Activated CD8-positive, alpha-beta T cell treated with anti-CD3 and anti-CD28 coated beads for 36 hours (primary cell): ENCODE data around the gene EML5. TPM values are rescaled to one million over a fixed set of nuclear protein-coding genes. Genes with fewer than 3 reads are reported as not detected.

Experiments used
- ATAC-seq: fragments of 200-7000 bp; cut with Tn5 transposase; one replicate; pipeline ENCODE4 v1.10.0; 2021; ENCODE audit warnings: mild to moderate bottlenecking, moderate library complexity
- CTCF ChIA-PET: fragments of 350-600 bp; sonication (Branson Sonifier 250); formaldehyde crosslinking; loops from one replicate; lab custom pipeline; 2021; ENCODE audit warnings: antibody characterized with exemption; lab: Charles Lee
- POLR2A ChIA-PET: fragments of 350-600 bp; sonication (Branson Sonifier 250); formaldehyde crosslinking; loops from one replicate; lab custom pipeline; 2021; ENCODE audit warnings: antibody characterized with exemption; lab: Charles Lee
- DNase-seq: peaks from one replicate; pipeline ENCODE4 v3.0.0-alpha.2; 2020
- H3K27ac Mint-ChIP-seq: one replicate; pipeline ENCODE4 v1.8.0; 2021; ENCODE audit warnings: mild to moderate bottlenecking, mixed read lengths
- H3K27me3 Mint-ChIP-seq: one replicate; pipeline ENCODE4 v1.8.0; 2021; ENCODE audit warnings: mixed read lengths
- H3K36me3 Mint-ChIP-seq: one replicate; pipeline ENCODE4 v1.8.0; 2021; ENCODE audit warnings: low read depth, mixed read lengths
- H3K4me1 Mint-ChIP-seq: one replicate; pipeline ENCODE4 v1.8.0; 2021; ENCODE audit warnings: low read depth, mixed read lengths
- H3K4me3 Mint-ChIP-seq: one replicate; pipeline ENCODE4 v1.8.0; 2021; ENCODE audit warnings: mild to moderate bottlenecking, moderate library complexity, mixed read lengths
- H3K9me3 Mint-ChIP-seq: one replicate; pipeline ENCODE4 v1.8.0; 2021; ENCODE audit warnings: mixed read lengths
- intact Hi-C: fragments of 100-400 bp; cut with micrococcal nuclease; formaldehyde crosslinking; loops from one replicate; pipeline ENCODE4 v1.10.0; 2022
- total RNA-seq, 2 experiments: library from RNA; stranded (reverse); gene quantifications; one replicate each; pipeline ENCODE4 v1.2.3, GENCODE V29; 2021
- TF ChIP-seq, protein P1 (sequence below): fragments of 200-600 bp; IDR thresholded peaks from one replicate; pipeline ENCODE4 v1.8.0; 2022; ENCODE audit warnings: antibody characterized with exemption, mild to moderate bottlenecking

EML5 gene
- total RNA-seq, 2 experiments from 2014 or later: 2.7 to 3.8 TPM

DNA sequence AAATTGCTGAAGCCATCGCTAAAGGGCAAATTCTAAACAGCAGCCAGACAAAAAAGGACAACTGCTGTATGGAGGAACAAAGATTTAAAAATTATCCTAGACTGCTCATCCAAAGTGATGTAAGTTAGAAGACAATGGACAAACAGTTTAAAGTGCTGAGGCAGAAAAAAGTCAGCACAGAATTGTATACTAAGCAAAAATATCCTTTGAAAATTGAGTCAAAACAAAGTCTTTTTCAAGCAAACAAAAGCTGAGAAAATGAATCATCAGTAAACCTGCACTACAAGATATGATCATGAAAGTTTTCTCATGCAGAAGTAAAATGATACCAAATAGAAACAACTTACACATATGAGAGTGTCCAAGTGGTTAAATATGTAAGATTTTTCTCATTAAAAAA is 43.6 kb downstream of the EML5 start:
- TF ChIP-seq, protein P1, sequence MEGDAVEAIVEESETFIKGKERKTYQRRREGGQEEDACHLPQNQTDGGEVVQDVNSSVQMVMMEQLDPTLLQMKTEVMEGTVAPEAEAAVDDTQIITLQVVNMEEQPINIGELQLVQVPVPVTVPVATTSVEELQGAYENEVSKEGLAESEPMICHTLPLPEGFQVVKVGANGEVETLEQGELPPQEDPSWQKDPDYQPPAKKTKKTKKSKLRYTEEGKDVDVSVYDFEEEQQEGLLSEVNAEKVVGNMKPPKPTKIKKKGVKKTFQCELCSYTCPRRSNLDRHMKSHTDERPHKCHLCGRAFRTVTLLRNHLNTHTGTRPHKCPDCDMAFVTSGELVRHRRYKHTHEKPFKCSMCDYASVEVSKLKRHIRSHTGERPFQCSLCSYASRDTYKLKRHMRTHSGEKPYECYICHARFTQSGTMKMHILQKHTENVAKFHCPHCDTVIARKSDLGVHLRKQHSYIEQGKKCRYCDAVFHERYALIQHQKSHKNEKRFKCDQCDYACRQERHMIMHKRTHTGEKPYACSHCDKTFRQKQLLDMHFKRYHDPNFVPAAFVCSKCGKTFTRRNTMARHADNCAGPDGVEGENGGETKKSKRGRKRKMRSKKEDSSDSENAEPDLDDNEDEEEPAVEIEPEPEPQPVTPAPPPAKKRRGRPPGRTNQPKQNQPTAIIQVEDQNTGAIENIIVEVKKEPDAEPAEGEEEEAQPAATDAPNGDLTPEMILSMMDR: no peak
- ChIA-PET CTCF (interaction anchor here (1.0 to 1.3 kb wide), 2 partner anchors 9 to 104 kb away, joined by 3 read pairs; no protein-coding TSS in a partner anchor), POLR2A (no interaction called here)
- H3K9me3 Mint-ChIP-seq: no peaks in the 10 kb centered on the region
- no peak overlapping the region for H3K4me3 Mint-ChIP-seq
- H3K4me1 Mint-ChIP-seq: no peaks in the 10 kb centered on the region
- intact Hi-C loops: no loop called here
- DNase-seq (no peak), ATAC-seq (no peak)
- H3K27me3 Mint-ChIP-seq: no peaks in the 10 kb centered on the region
- H3K36me3 Mint-ChIP-seq: no peaks in the 10 kb centered on the region
- no peak overlapping the region for H3K27ac Mint-ChIP-seq

DNA sequence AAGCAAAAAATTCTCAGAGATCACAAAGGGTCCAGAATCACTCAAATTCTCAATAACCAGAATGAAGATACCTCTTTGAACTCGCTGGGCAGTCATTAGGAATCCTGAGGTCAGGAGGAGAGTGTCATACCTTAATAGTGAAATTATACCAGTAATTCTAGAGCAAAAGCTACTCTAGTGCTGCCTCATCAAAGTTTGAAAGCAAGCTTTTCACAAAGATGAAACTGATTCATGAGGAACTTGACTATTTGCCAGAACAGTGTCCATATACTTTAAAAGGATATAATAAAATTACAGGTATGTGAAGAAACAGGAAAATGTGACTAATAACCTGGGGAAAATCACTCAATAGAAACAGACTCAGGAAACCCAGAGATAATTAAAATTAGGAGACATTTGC is 44.5 kb downstream of the EML5 start:
- no peaks in the 10 kb centered on the region for H3K4me1 Mint-ChIP-seq
- H3K36me3 Mint-ChIP-seq: no peaks in the 10 kb centered on the region
- POLR2A ChIA-PET: no interaction called here
- CTCF ChIA-PET: interaction anchor here (1.0 to 1.7 kb wide), 2 partner anchors 8 to 47 kb away, joined by 3 to 4 read pairs; no protein-coding TSS in a partner anchor
- H3K9me3 Mint-ChIP-seq: no peaks in the 10 kb centered on the region
- TF ChIP-seq, protein P1: no peak
- DNase-seq (no peak), ATAC-seq (no peak)
- no peak overlapping the region for H3K4me3 Mint-ChIP-seq
- H3K27ac Mint-ChIP-seq: no peak overlapping the region
- intact Hi-C loops: no loop called here
- no peaks in the 10 kb centered on the region for H3K27me3 Mint-ChIP-seq

- TF ChIP-seq, protein P1: no peak
- H3K36me3 Mint-ChIP-seq: no peaks in the 10 kb centered on the region
- CTCF ChIA-PET: no interaction called here
- DNase-seq: no peak
- H3K27me3 Mint-ChIP-seq: no peaks in the 10 kb centered on the region
- no peak overlapping the region for H3K27ac Mint-ChIP-seq
- H3K9me3 Mint-ChIP-seq: no peaks in the 10 kb centered on the region
- no peaks in the 10 kb centered on the region for H3K4me1 Mint-ChIP-seq
- ATAC-seq: no peak
- intact Hi-C loops: no loop called here
- no peak overlapping the region for H3K4me3 Mint-ChIP-seq
- POLR2A ChIA-PET: no interaction called here
These were observed 46.7 kb downstream of the EML5 start for GRCh38 chr14:88746052-88746451.

GRCh38 chr14:88737245-88737644 is 55.5 kb downstream of the EML5 start:
- Mint-ChIP-seq H3K4me1 (no peaks in the 10 kb centered on the region), H3K9me3 (no peaks in the 10 kb centered on the region), H3K36me3 (peaks cover 17% of the 10 kb centered on the region), H3K27ac (no peak overlapping the region), H3K4me3 (no peak overlapping the region), H3K27me3 (no peaks in the 10 kb centered on the region)
- DNase-seq (no peak), ATAC-seq (no peak)
- TF ChIP-seq, protein P1: no peak
- intact Hi-C loops: no loop called here
- CTCF ChIA-PET: no interaction called here
- POLR2A ChIA-PET: no interaction called here

DNA sequence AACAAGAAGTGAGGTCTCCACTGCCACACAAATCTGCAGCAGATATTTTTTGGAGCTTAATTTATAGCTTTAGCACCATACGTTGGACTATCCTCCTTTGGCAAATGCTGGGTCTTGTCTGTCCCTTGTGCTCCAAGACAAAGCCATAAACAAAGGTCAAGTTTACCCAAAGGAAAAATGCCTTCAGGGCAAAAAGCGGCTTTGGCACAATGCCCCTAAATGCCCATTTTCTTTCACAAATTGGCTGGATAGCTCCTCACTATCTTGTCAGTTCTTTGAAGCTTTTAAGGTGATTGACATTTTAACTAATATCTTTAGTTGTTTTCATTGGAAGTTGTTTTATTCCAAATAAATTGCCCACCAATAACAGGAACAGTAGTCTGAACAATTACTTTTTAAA is 59.6 kb downstream of the EML5 start:
- Mint-ChIP-seq H3K27me3 (no peaks in the 10 kb centered on the region), H3K4me1 (no peaks in the 10 kb centered on the region), H3K9me3 (no peaks in the 10 kb centered on the region), H3K27ac (no peak overlapping the region), H3K4me3 (no peak overlapping the region), H3K36me3 (peaks cover 20% of the 10 kb centered on the region)
- no peak for ATAC-seq
- POLR2A ChIA-PET: no interaction called here
- TF ChIP-seq, protein P1: no peak
- intact Hi-C loops: no loop called here
- no peak for DNase-seq
- CTCF ChIA-PET: interaction anchor here (1.0 kb wide), 1 partner anchor 96 kb away, joined by 3 read pairs; no protein-coding TSS in a partner anchor
